DOHH2 (cell line): ENCODE measurements around the gene CAMK2D.

Experiments
- H3F3A ChIP-seq: fragments of 200-600 bp; sonication (generic), shearing (Covaris generic); 2 replicates; pipeline ENCODE4 v1.6.0; 2016; ENCODE audit warnings: antibody characterized with exemption, mild to moderate bottlenecking; ENCODE audit not compliant: control insufficient read depth, insufficient read depth
- H3K27ac ChIP-seq: fragments of 200-600 bp; sonication (generic); 2 replicates; pipeline ENCODE4 v1.5.1; 2014; ENCODE audit warnings: low read depth, mild to moderate bottlenecking, low read length, moderate library complexity
- H3K27me3 ChIP-seq: fragments of 200-600 bp; sonication (generic); 2 replicates; pipeline ENCODE4 v1.6.1; 2014; ENCODE audit warnings: mild to moderate bottlenecking, low read length, mixed read lengths; ENCODE audit not compliant: control insufficient read depth
- H3K36me3 ChIP-seq: fragments of 200-600 bp; sonication (generic); 2 replicates; pipeline ENCODE4 v1.6.1; 2014; ENCODE audit warnings: mild to moderate bottlenecking, low read length, moderate library complexity, mixed read lengths; ENCODE audit not compliant: control insufficient read depth
- H3K4me1 ChIP-seq: fragments of 200-600 bp; sonication (generic); 2 replicates; pipeline ENCODE4 v1.6.1; 2014; ENCODE audit warnings: mild to moderate bottlenecking, low read length, mixed read lengths; ENCODE audit not compliant: control insufficient read depth
- H3K4me2 ChIP-seq: fragments of 200-600 bp; sonication (generic); 2 replicates; pipeline ENCODE4 v1.6.0; 2014; ENCODE audit warnings: mild to moderate bottlenecking, low read length, moderate library complexity
- H3K4me3 ChIP-seq: fragments of 200-600 bp; sonication (generic); 2 replicates; pipeline ENCODE4 v1.5.1; 2014; ENCODE audit warnings: mild to moderate bottlenecking, low read length, mixed read lengths
- H3K79me2 ChIP-seq: fragments of 200-600 bp; sonication (generic); 2 replicates; pipeline ENCODE4 v1.6.1; 2014; ENCODE audit warnings: mild to moderate bottlenecking, low read length, mixed read lengths; ENCODE audit not compliant: control insufficient read depth
- H3K9me2 ChIP-seq: fragments of 200-600 bp; sonication (generic); replicated peaks from 2 replicates; pipeline ENCODE4 v1.6.1; 2014; ENCODE audit warnings: mild to moderate bottlenecking, low read length, mixed read lengths; ENCODE audit not compliant: control insufficient read depth
- H3K9me3 ChIP-seq: fragments of 200-600 bp; sonication (generic); 2 replicates; pipeline ENCODE4 v1.6.1; 2014; ENCODE audit warnings: antibody characterized with exemption, low read length, mixed read lengths; ENCODE audit not compliant: control insufficient read depth, insufficient read depth
- H4K20me1 ChIP-seq: fragments of 200-600 bp; sonication (generic); 2 replicates; pipeline ENCODE4 v1.6.0; 2014; ENCODE audit warnings: low read depth, mild to moderate bottlenecking, antibody characterized with exemption, low read length, moderate library complexity; ENCODE audit not compliant: control insufficient read depth, insufficient read depth
- EZH2phosphoT487 ChIP-seq: fragments of 200-600 bp; sonication (generic); IDR thresholded peaks from 2 replicates; pipeline ENCODE4 v1.6.1; 2017; ENCODE audit warnings: borderline replicate concordance, mild to moderate bottlenecking, antibody characterized with exemption, low read length, moderate library complexity, mixed read lengths
- TF ChIP-seq, protein P1 (sequence below): fragments of 200-600 bp; sonication (generic); IDR thresholded peaks from one replicate; pipeline ENCODE4 v1.5.1; 2014; ENCODE audit warnings: antibody characterized with exemption, mild to moderate bottlenecking, low read depth, low read length; ENCODE audit not compliant: poor library complexity, severe bottlenecking

The CAMK2D gene

DNA sequence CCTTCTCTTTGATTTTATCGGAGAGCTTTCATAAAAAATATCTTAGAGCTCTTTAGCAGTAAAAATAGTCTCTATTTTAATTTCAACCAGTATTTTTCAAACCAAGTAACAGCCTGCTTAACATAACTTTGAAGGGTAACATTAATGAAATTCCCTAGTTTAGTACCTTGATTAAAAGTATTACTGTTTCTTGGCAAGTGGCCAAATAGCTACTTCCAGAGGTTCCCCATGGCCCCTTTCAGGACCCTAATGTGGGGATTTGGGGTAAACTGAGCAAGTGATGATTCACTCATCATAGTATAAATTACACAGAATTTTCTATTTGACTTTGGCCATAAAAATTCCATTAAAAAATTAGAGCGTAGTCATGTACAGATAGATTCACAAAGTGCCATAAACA, 211.0 kb downstream of the CAMK2D start:
- peak overlapping the region; percentile 81; the same call in 1 of the 2 replicates for H3K27ac ChIP-seq
- H3K27me3 ChIP-seq: no peaks in the 10 kb centered on the region
- no peaks in the 10 kb centered on the region for H3K9me2 ChIP-seq
- no peak for TF ChIP-seq EZH2phosphoT487
- TF ChIP-seq, protein P1, sequence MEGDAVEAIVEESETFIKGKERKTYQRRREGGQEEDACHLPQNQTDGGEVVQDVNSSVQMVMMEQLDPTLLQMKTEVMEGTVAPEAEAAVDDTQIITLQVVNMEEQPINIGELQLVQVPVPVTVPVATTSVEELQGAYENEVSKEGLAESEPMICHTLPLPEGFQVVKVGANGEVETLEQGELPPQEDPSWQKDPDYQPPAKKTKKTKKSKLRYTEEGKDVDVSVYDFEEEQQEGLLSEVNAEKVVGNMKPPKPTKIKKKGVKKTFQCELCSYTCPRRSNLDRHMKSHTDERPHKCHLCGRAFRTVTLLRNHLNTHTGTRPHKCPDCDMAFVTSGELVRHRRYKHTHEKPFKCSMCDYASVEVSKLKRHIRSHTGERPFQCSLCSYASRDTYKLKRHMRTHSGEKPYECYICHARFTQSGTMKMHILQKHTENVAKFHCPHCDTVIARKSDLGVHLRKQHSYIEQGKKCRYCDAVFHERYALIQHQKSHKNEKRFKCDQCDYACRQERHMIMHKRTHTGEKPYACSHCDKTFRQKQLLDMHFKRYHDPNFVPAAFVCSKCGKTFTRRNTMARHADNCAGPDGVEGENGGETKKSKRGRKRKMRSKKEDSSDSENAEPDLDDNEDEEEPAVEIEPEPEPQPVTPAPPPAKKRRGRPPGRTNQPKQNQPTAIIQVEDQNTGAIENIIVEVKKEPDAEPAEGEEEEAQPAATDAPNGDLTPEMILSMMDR: no peak
- H4K20me1 ChIP-seq: no peaks in the 10 kb centered on the region
- H3K9me3 ChIP-seq: no peaks in the 10 kb centered on the region
- H3K4me3 ChIP-seq: no peak overlapping the region
- no peak overlapping the region for H3K4me2 ChIP-seq
- peaks cover 70% of the 10 kb centered on the region for H3K36me3 ChIP-seq
- peaks cover 39% of the 10 kb centered on the region for H3K79me2 ChIP-seq
- peaks cover 34% of the 10 kb centered on the region for H3F3A ChIP-seq
- peaks cover 64% of the 10 kb centered on the region for H3K4me1 ChIP-seq

DNA sequence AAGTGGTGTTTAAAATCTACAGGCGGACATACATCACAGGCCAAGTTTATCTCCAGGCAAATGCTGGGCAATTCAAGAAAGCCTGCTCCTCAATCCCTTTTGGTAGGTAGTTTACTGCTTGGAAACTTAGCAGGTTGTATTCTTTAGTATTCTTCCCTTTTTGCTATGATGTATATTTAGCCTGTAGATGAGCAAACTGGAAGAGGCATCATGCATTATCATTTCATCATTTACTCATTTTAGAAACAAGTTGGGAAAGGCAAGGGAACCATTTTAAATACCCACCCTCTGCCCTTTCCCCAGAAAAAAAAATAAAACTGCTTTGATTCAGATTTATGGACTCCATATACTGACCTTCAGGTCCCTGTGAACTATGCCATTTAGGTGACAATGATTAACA, 213.2 kb downstream of the CAMK2D start:
- peaks cover 80% of the 10 kb centered on the region for H3K36me3 ChIP-seq

DNA sequence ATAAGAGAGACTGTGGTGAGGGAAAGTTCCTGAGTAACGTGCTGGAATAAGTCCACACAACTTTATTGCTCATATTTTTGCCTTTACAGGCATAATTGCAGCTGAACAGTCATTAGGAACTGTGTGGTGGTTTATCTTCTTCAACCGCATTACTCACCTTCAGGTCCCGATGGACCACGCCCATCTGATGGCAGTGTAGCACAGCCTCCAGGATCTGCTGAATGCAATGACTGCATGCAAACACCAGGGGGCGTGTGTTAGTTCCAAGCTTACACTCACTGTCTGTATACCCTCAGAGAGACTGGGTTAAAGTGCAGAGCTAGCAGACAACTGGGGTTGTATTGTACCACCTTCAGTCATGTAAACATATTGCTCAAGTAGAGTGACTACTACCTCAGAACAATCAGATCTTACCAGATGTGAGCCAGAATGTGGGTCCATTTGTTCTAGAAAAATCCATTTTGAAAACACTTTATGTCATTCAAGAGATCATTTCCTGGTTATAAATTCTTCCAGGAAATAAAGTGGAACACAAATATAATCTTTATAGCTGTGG, 214.0 kb downstream of the CAMK2D start:
- H3K4me1 ChIP-seq: peaks cover 55% of the 10 kb centered on the region
- peak overlapping the region; percentile 21; the same call in 1 of the 2 replicates for H3K4me3 ChIP-seq
- no peaks in the 10 kb centered on the region for H3K9me2 ChIP-seq
- no peaks in the 10 kb centered on the region for H3K27me3 ChIP-seq
- peaks cover 23% of the 10 kb centered on the region for H3F3A ChIP-seq
- no peaks in the 10 kb centered on the region for H3K9me3 ChIP-seq
- H3K79me2 ChIP-seq: peaks cover 28% of the 10 kb centered on the region
- H3K4me2 ChIP-seq: peak overlapping the region; percentile 53
- H3K36me3 ChIP-seq: peaks cover 82% of the 10 kb centered on the region
- TF ChIP-seq EZH2phosphoT487: no peak
- TF ChIP-seq, protein P1: peak; percentile 98
- no peaks in the 10 kb centered on the region for H4K20me1 ChIP-seq
- peak overlapping the region; percentile 81 for H3K27ac ChIP-seq

More for the DNA sequence above, 213.2 kb downstream of the CAMK2D start:
- H3K79me2 ChIP-seq: peaks cover 31% of the 10 kb centered on the region
- H3K9me3 ChIP-seq: no peaks in the 10 kb centered on the region
- peak overlapping the region; percentile 81 for H3K27ac ChIP-seq
- H3K4me1 ChIP-seq: peaks cover 57% of the 10 kb centered on the region
- peaks cover 26% of the 10 kb centered on the region for H3F3A ChIP-seq
- H3K27me3 ChIP-seq: no peaks in the 10 kb centered on the region
- H3K9me2 ChIP-seq: no peaks in the 10 kb centered on the region
- peak overlapping the region; percentile 53 for H3K4me2 ChIP-seq
- H3K4me3 ChIP-seq: peak overlapping the region; percentile 16; the same call in 1 of the 2 replicates
- H4K20me1 ChIP-seq: no peaks in the 10 kb centered on the region
- TF ChIP-seq, protein P1: no peak
- TF ChIP-seq EZH2phosphoT487: no peak
